SU-DHL-6 (cell line): ENCODE data around the gene CNPY3.
"Not testable (repeated sequence)": the region's sequence is repeated elsewhere in the genome, so short reads cannot be mapped to it uniquely, and the experiment has no call there.

Experiments
- H2AFZ ChIP-seq: fragments of 200-600 bp; sonication (generic); 2 replicates; pipeline ENCODE4 v1.6.1; 2014; ENCODE audit warnings: low read depth, mild to moderate bottlenecking, moderate library complexity, mixed read lengths, antibody characterized with exemption, low read length; ENCODE audit not compliant: severe bottlenecking
- H3F3A ChIP-seq: fragments of 200-600 bp; shearing (Covaris generic); 2 replicates; pipeline ENCODE4 v1.6.0; 2016; ENCODE audit warnings: antibody characterized with exemption, mild to moderate bottlenecking; ENCODE audit not compliant: insufficient read depth
- H3K27ac ChIP-seq: fragments of 200-600 bp; sonication (generic); 2 replicates; pipeline ENCODE4 v1.5.1; 2016; ENCODE audit warnings: low read depth, mild to moderate bottlenecking, low read length, moderate library complexity, mixed read lengths
- H3K27me3 ChIP-seq: fragments of 200-600 bp; sonication (generic), shearing (Covaris generic); 2 replicates; pipeline ENCODE4 v1.6.0; 2014; ENCODE audit warnings: mild to moderate bottlenecking, low read length
- H3K36me3 ChIP-seq: fragments of 200-600 bp; sonication (generic); 2 replicates; pipeline ENCODE4 v1.6.1; 2014; ENCODE audit warnings: mild to moderate bottlenecking, low read length, mixed read lengths
- H3K4me2 ChIP-seq: fragments of 300-600, 200-600 bp; shearing (Covaris generic), sonication (generic); 2 replicates; pipeline ENCODE4 v1.6.0; 2014; ENCODE audit warnings: low read length, low read depth, mild to moderate bottlenecking; ENCODE audit not compliant: poor library complexity, severe bottlenecking
- H3K4me3 ChIP-seq: fragments of 200-600 bp; sonication (generic); 2 replicates; pipeline ENCODE4 v1.5.1; 2014; ENCODE audit warnings: antibody characterized with exemption, low read length, mild to moderate bottlenecking, mixed read lengths; ENCODE audit not compliant: insufficient read depth, poor library complexity, severe bottlenecking
- H3K79me2 ChIP-seq: fragments of 200-600 bp; sonication (generic); 2 replicates; pipeline ENCODE4 v1.6.1; 2014; ENCODE audit warnings: mild to moderate bottlenecking, low read length, moderate library complexity; ENCODE audit not compliant: insufficient read depth
- H3K9ac ChIP-seq: fragments of 200-600 bp; sonication (generic); 2 replicates; pipeline ENCODE4 v1.7.0; 2014; ENCODE audit warnings: mild to moderate bottlenecking, low read length
- H3K9me2 ChIP-seq: fragments of 200-600 bp; sonication (generic); replicated peaks from 2 replicates; pipeline ENCODE4 v1.6.1; 2014; ENCODE audit warnings: low read length; ENCODE audit not compliant: insufficient read depth
- H3K9me3 ChIP-seq: fragments of 200-600 bp; sonication (generic); 2 replicates; pipeline ENCODE4 v1.6.1; 2014; ENCODE audit warnings: low read length, mixed read lengths; ENCODE audit not compliant: insufficient read depth
- H4K20me1 ChIP-seq: fragments of 200-600 bp; sonication (generic); 2 replicates; pipeline ENCODE4 v1.6.1; 2014; ENCODE audit warnings: low read depth, mild to moderate bottlenecking, antibody characterized with exemption, low read length, moderate library complexity, mixed read lengths
- EZH2phosphoT487 ChIP-seq: fragments of 200-600 bp; sonication (generic), shearing (Covaris generic); conservative IDR thresholded peaks from 2 replicates; pipeline ENCODE4 v1.6.1; 2018; ENCODE audit warnings: mild to moderate bottlenecking, antibody characterized with exemption, low read length, moderate library complexity, mixed read lengths
- TF ChIP-seq, protein P1 (sequence below): fragments of 200-600 bp; sonication (generic); IDR thresholded peaks from one replicate; pipeline ENCODE4 v1.5.1; 2017; ENCODE audit warnings: antibody characterized with exemption, mild to moderate bottlenecking, low read length, moderate library complexity; ENCODE audit not compliant: insufficient read depth, poor library complexity, severe bottlenecking

Gene CNPY3

GRCh38 chr6:42901538-42901957 is 27.7 kb upstream of the CNPY3 start:
- Histone ChIP-seq H2AFZ (no peak overlapping the region), H3K9me2 (no peaks in the 10 kb centered on the region), H3K4me3 (no peak overlapping the region), H3K4me2 (no peak overlapping the region), H3K27me3 (no peaks in the 10 kb centered on the region), H3K27ac (no peak overlapping the region), H3K9me3 (no peaks in the 10 kb centered on the region), H4K20me1 (no peaks in the 10 kb centered on the region), H3K9ac (no peak overlapping the region), H3K79me2 (no peaks in the 10 kb centered on the region), H3K36me3 (no peaks in the 10 kb centered on the region), H3F3A (no peaks in the 10 kb centered on the region)
- no peak for TF ChIP-seq EZH2phosphoT487
- TF ChIP-seq, protein P1, sequence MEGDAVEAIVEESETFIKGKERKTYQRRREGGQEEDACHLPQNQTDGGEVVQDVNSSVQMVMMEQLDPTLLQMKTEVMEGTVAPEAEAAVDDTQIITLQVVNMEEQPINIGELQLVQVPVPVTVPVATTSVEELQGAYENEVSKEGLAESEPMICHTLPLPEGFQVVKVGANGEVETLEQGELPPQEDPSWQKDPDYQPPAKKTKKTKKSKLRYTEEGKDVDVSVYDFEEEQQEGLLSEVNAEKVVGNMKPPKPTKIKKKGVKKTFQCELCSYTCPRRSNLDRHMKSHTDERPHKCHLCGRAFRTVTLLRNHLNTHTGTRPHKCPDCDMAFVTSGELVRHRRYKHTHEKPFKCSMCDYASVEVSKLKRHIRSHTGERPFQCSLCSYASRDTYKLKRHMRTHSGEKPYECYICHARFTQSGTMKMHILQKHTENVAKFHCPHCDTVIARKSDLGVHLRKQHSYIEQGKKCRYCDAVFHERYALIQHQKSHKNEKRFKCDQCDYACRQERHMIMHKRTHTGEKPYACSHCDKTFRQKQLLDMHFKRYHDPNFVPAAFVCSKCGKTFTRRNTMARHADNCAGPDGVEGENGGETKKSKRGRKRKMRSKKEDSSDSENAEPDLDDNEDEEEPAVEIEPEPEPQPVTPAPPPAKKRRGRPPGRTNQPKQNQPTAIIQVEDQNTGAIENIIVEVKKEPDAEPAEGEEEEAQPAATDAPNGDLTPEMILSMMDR: peak; percentile 92

- not testable (repeated sequence) for H3K4me2 ChIP-seq, H3K79me2 ChIP-seq, H3K27me3 ChIP-seq, H3K36me3 ChIP-seq, H3K9ac ChIP-seq, H3K9me3 ChIP-seq, H4K20me1 ChIP-seq, H2AFZ ChIP-seq, H3F3A ChIP-seq, H3K4me3 ChIP-seq, H3K9me2 ChIP-seq, H3K27ac ChIP-seq
Measured at GRCh38 chr6:42902429-42903263, 26.6 kb upstream of the CNPY3 start.

DNA sequence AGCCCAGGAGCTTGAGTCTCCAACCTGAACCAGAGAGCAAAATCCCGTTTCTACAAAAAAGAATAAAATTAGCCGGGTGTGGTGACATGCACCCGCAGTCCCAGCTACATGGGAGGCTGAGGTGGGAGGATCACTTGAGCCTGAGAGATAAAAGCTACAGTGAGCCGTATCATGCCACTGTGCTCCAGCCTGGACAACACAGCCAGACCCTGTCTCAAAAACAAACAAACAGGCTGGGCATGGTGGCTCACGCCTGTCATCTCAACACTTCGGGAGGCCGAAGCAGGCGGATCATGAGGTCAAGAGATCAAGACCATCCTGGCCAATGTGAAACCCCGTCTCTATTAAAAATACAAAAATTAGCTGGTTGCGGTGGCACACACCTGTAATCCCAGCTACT is 24.8 kb upstream of the CNPY3 start:
- TF ChIP-seq EZH2phosphoT487: no peak
- TF ChIP-seq, protein P1: no peak
- H3K9me3 ChIP-seq: no peaks in the 10 kb centered on the region
- no peaks in the 10 kb centered on the region for H3F3A ChIP-seq

GRCh38 chr6:42907336-42907735 is 21.9 kb upstream of the CNPY3 start:
- Histone ChIP-seq H3K27ac (no peak overlapping the region), H2AFZ (no peak overlapping the region), H3K36me3 (no peaks in the 10 kb centered on the region), H3K9me3 (no peaks in the 10 kb centered on the region), H3K27me3 (no peaks in the 10 kb centered on the region), H3K9ac (no peak overlapping the region), H3F3A (no peaks in the 10 kb centered on the region), H3K79me2 (no peaks in the 10 kb centered on the region), H3K9me2 (no peaks in the 10 kb centered on the region), H3K4me2 (no peak overlapping the region), H4K20me1 (no peaks in the 10 kb centered on the region), H3K4me3 (no peak overlapping the region)
- TF ChIP-seq, protein P1: no peak
- no peak for TF ChIP-seq EZH2phosphoT487

More for the DNA sequence above, 24.8 kb upstream of the CNPY3 start:
- Histone ChIP-seq H3K4me2 (no peak overlapping the region), H2AFZ (no peak overlapping the region), H4K20me1 (no peaks in the 10 kb centered on the region), H3K27ac (no peak overlapping the region), H3K79me2 (no peaks in the 10 kb centered on the region), H3K9ac (no peak overlapping the region), H3K9me2 (no peaks in the 10 kb centered on the region), H3K4me3 (no peak overlapping the region), H3K27me3 (no peaks in the 10 kb centered on the region), H3K36me3 (no peaks in the 10 kb centered on the region)
